HAP-1 (cell line): ENCODE measurements around the gene FTO.

Experiments used
- DNase-seq, 2 experiments: peaks; one replicate each; pipeline ENCODE4 v3.0.0-alpha.2; 2016 to 2020; ENCODE audit warnings: low spot score in 2 of 2
- H3K27me3 ChIP-seq: fragments of 250-450 bp; sonication (Bioruptor Pico); 2 replicates; pipeline ENCODE4 v1.5.1; 2020; ENCODE audit warnings: low read depth, mild to moderate bottlenecking, moderate library complexity
- H3K36me3 ChIP-seq: fragments of 250-450 bp; sonication (Bioruptor Pico); replicated peaks from 2 replicates; pipeline ENCODE4 v1.5.1; 2020; ENCODE audit warnings: mild to moderate bottlenecking
- H3K4me1 ChIP-seq: fragments of 250-450 bp; sonication (Bioruptor Pico); 2 replicates; pipeline ENCODE4 v1.5.1; 2020; ENCODE audit warnings: mild to moderate bottlenecking
- H3K4me3 ChIP-seq: fragments of 250-450 bp; sonication (Bioruptor Pico); 2 replicates; pipeline ENCODE4 v1.5.1; 2020; ENCODE audit warnings: mild to moderate bottlenecking, moderate library complexity
- H3K9me3 ChIP-seq: fragments of 250-450 bp; sonication (Bioruptor Pico); 2 replicates; pipeline ENCODE4 v1.5.1; 2020; ENCODE audit warnings: mild to moderate bottlenecking, moderate library complexity
- in situ Hi-C: fragments of 300-500 bp; cut with MboI; formaldehyde crosslinking; loops from 3 replicates; pipeline ENCODE4 v1.14.3; 2020; ENCODE audit warnings: low sequenced_read_pairs, inconsistent platforms, mixed read lengths

Gene FTO

GRCh38 chr16:54125751-54126655 is 422.0 kb downstream of the FTO start:
- DNase-seq: no peak
- in situ Hi-C loops: no loop called here

GRCh38 chr16:54126907-54127306 is 423.0 kb downstream of the FTO start:
- H3K9me3 ChIP-seq: no peaks in the 10 kb centered on the region
- H3K27me3 ChIP-seq: no peaks in the 10 kb centered on the region
- in situ Hi-C loops: no loop called here
- DNase-seq: no peak
- H3K4me1 ChIP-seq: no peaks in the 10 kb centered on the region
- H3K36me3 ChIP-seq: no peaks in the 10 kb centered on the region
- H3K4me3 ChIP-seq: no peak overlapping the region

More at GRCh38 chr16:54125751-54126655, 422.0 kb downstream of the FTO start:
- Histone ChIP-seq H3K9me3 (no peaks in the 10 kb centered on the region), H3K4me1 (no peaks in the 10 kb centered on the region), H3K36me3 (no peaks in the 10 kb centered on the region), H3K27me3 (no peaks in the 10 kb centered on the region), H3K4me3 (no peak overlapping the region)

GRCh38 chr16:54128629-54129234 is 424.8 kb downstream of the FTO start:
- Histone ChIP-seq H3K4me1 (no peaks in the 10 kb centered on the region), H3K27me3 (no peaks in the 10 kb centered on the region), H3K36me3 (no peaks in the 10 kb centered on the region), H3K4me3 (no peak overlapping the region), H3K9me3 (no peaks in the 10 kb centered on the region)
- in situ Hi-C loops: no loop called here
- no peak for DNase-seq

GRCh38 chr16:54129810-54130209 is 425.9 kb downstream of the FTO start:
- Histone ChIP-seq H3K27me3 (no peaks in the 10 kb centered on the region), H3K36me3 (no peaks in the 10 kb centered on the region), H3K9me3 (no peaks in the 10 kb centered on the region), H3K4me3 (no peak overlapping the region), H3K4me1 (no peaks in the 10 kb centered on the region)
- in situ Hi-C loops: no loop called here
- no peak for DNase-seq

GRCh38 chr16:54135361-54136275 is 431.7 kb downstream of the FTO start:
- no peak for DNase-seq
- Histone ChIP-seq H3K36me3 (no peaks in the 10 kb centered on the region), H3K4me3 (no peak overlapping the region), H3K4me1 (no peaks in the 10 kb centered on the region), H3K27me3 (no peaks in the 10 kb centered on the region), H3K9me3 (no peaks in the 10 kb centered on the region)
- in situ Hi-C loops: no loop called here

- Histone ChIP-seq H3K4me1 (no peaks in the 10 kb centered on the region), H3K36me3 (no peaks in the 10 kb centered on the region), H3K27me3 (no peaks in the 10 kb centered on the region), H3K4me3 (no peak overlapping the region), H3K9me3 (no peaks in the 10 kb centered on the region)
- DNase-seq: no peak
- in situ Hi-C loops: no loop called here
These were observed 432.3 kb downstream of the FTO start for GRCh38 chr16:54136276-54136625.

- in situ Hi-C loops: no loop called here
- no peak for DNase-seq
- H3K27me3 ChIP-seq: no peaks in the 10 kb centered on the region
- no peaks in the 10 kb centered on the region for H3K9me3 ChIP-seq
- H3K4me3 ChIP-seq: no peak overlapping the region
- no peaks in the 10 kb centered on the region for H3K4me1 ChIP-seq
- H3K36me3 ChIP-seq: no peaks in the 10 kb centered on the region
These were observed 436.3 kb downstream of the FTO start for GRCh38 chr16:54140057-54140787.

- no peaks in the 10 kb centered on the region for H3K36me3 ChIP-seq
- no peaks in the 10 kb centered on the region for H3K4me1 ChIP-seq
- H3K27me3 ChIP-seq: no peaks in the 10 kb centered on the region
- H3K4me3 ChIP-seq: no peak overlapping the region
- H3K9me3 ChIP-seq: no peaks in the 10 kb centered on the region
- in situ Hi-C loops: no loop called here
- no peak for DNase-seq
These were observed 436.8 kb downstream of the FTO start for GRCh38 chr16:54140788-54141136.

GRCh38 chr16:54142787-54143186 is 438.8 kb downstream of the FTO start:
- H3K4me1 ChIP-seq: no peaks in the 10 kb centered on the region
- no peaks in the 10 kb centered on the region for H3K27me3 ChIP-seq
- no peak for DNase-seq
- H3K4me3 ChIP-seq: no peak overlapping the region
- no peaks in the 10 kb centered on the region for H3K9me3 ChIP-seq
- H3K36me3 ChIP-seq: no peaks in the 10 kb centered on the region
- in situ Hi-C loops: no loop called here

- H3K27me3 ChIP-seq: no peaks in the 10 kb centered on the region
- no peaks in the 10 kb centered on the region for H3K4me1 ChIP-seq
- H3K4me3 ChIP-seq: no peak overlapping the region
- no peaks in the 10 kb centered on the region for H3K36me3 ChIP-seq
- in situ Hi-C loops: no loop called here
- no peak for DNase-seq
- no peaks in the 10 kb centered on the region for H3K9me3 ChIP-seq
These were observed 439.5 kb downstream of the FTO start for GRCh38 chr16:54143410-54143809.

GRCh38 chr16:54143934-54144571 is 440.1 kb downstream of the FTO start:
- Histone ChIP-seq H3K27me3 (no peaks in the 10 kb centered on the region), H3K36me3 (no peaks in the 10 kb centered on the region), H3K9me3 (peaks cover 2% of the 10 kb centered on the region; the same call in 1 of the 2 replicates), H3K4me1 (no peaks in the 10 kb centered on the region), H3K4me3 (no peak overlapping the region)
- in situ Hi-C loops: no loop called here
- no peak for DNase-seq

GRCh38 chr16:54144572-54144947 is 440.6 kb downstream of the FTO start:
- no peak for DNase-seq
- in situ Hi-C loops: no loop called here
- Histone ChIP-seq H3K4me3 (no peak overlapping the region), H3K36me3 (no peaks in the 10 kb centered on the region), H3K27me3 (no peaks in the 10 kb centered on the region), H3K9me3 (peaks cover 2% of the 10 kb centered on the region; the same call in 1 of the 2 replicates), H3K4me1 (no peaks in the 10 kb centered on the region)

GRCh38 chr16:54145881-54146280 is 441.9 kb downstream of the FTO start:
- no peaks in the 10 kb centered on the region for H3K27me3 ChIP-seq
- peaks cover 2% of the 10 kb centered on the region; the same call in 1 of the 2 replicates for H3K9me3 ChIP-seq
- DNase-seq: no peak
- H3K4me3 ChIP-seq: no peak overlapping the region
- no peaks in the 10 kb centered on the region for H3K36me3 ChIP-seq
- in situ Hi-C loops: no loop called here
- no peaks in the 10 kb centered on the region for H3K4me1 ChIP-seq
